NCI-H226 (cell line): Measurements from ENCODE around the gene SVBP.

Experiments used
- DNase-seq: peaks from one replicate; pipeline ENCODE4 v3.0.0-alpha.2; 2015

The SVBP gene

GRCh38 chr1:42797979-42798378, 19.2 kb downstream of the SVBP start:
- no peak for DNase-seq

- DNase-seq, result no peak
Observed at GRCh38 chr1:42797414-42797813, 19.8 kb downstream of the SVBP start.

DNA sequence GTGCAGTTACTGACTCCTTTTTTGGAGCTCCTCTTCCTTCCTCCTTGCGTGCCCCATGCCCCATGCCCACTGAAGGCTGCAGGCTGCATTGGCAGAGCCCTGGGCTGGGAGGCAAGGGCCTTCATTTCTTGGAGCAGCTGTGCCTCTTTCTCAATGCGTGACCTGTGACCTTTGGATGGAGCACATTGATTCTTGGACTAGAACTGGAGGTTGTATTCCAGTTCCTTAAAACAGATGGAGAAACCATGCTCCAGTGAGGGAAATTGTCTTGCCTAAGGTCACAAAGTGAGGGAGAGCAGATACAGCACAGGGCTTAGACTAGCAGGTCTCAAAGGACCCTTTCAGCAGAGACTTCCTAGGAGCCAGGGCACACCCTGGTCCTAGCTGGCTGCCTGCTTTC, 23.4 kb downstream of the SVBP start:
- no peak for DNase-seq

DNA sequence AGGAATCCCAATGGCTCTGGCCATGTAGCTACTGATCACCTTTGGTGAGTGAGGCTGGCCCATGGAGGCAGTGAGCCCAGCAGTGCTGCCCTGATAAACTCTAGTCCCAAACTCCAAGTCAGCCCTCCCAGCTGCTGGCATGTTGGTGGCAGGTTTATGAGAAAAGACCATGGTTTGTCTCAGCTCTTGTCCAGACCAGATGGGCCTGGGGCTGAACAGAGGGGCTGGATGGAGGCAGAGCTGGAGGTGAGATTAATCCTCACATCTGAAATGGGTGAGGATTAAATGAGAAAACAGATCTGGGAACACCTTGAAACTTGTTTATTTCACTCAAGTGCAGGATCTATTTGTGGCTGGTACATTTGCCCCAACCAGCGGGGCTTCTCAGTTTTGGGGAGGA, 29.2 kb downstream of the SVBP start:
- no peak for DNase-seq

- no peak for DNase-seq
Observed at GRCh38 chr1:42786097-42786496, 31.1 kb downstream of the SVBP start.

DNA sequence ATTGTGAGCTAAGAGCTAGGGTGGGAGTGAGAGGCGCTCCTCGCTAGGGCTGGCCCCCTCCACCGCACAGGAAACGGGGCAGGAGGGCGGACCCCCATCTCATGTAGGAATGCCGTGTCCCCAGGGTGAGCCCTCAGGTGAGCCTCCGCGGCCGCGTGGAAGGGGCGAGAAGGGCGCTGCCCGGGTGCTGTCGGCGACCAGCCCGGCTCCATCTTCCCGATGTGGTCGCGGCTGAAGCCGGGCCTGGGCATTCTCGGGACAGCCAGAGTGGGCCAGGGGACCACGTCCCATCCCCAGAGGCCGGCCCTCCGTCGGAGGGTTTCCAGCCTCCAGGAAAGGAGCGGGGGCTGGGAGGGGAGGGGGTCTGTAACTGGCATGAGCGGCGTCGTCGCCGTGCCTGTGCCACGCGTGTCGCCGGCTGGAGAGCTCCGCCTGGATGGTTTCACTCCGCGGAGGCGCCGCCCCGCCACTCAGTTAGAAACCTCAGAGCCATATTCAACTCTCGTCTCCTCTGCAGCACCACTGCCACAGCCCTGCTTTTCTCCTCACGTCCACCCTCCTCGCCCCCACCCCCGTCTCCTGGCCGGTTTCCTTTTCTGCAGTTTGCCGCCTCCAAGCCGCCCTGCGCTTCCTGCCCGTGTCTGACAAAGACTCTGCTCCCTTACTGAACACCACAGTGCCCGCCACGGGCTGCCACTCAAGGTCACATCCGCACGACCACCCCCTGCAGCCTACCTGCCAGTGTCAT, 32.1 kb downstream of the SVBP start, which contains the start of gene TMEM269:
TMEM269 (plus strand) TSS at position 46 of the 748 bp plus-strand sequence. CDS start 4,903 bp downstream, outside the sequence.
- DNase-seq, result no peak

DNA sequence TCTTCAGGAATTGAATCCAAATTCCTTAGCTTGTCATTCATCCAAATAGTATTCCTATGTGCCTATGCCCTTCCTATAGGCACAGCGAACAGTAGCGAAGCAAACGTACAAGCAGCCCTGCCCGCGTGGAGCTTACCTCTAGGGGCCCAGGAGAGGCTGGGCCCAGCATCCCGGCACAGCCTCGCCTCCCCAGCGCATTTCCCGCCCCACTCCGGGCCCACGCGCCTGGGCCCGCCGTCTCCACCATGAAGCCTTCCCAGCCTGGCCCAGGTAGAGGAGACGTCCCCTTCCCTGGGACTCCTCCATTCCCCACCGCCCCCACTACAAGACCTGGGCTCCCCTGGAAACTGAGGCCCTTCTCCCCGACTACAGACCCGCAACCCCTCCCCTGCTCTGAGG, 32.7 kb downstream of the SVBP start:
- no peak for DNase-seq

DNA sequence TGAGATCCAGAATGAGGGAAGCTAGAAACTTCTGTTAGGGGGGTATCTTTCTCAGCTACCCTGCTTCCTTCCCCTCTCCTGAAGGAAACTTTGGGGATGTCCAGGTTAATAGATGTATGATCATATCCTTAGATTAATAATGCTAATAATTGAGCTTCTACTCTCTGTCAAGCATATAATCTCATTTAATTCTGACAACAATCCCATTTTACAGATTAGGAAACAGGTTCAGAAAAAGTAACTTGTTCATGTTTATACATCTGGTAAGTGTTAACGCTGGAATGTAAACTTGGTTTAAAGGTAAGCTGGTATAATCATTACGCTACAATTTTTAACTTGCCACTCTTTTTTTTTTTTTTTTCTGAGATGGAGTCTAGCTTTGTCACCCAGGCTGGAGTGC, 34.1 kb downstream of the SVBP start:
- no peak for DNase-seq

GRCh38 chr1:42780176-42780575, 37.0 kb downstream of the SVBP start:
- no peak for DNase-seq

DNA sequence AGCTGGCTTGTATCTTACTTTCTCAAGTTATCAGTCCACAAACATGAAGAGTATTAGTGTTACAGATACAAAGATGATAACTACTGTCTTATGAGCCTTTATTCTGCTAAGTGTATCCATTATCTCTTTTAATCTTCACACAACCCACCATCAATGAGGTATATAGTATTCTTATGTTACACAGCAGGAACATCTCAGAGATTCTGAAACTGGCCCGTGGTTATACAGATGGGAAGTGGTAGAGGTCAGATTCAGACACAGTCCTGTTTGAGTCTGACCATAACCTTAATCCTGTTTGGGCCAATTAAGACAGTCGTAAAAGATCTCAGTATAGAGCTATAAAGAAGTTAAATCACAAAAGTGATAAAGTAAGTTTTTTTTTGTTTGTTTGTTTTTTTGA, 37.5 kb downstream of the SVBP start:
- no peak for DNase-seq

DNA sequence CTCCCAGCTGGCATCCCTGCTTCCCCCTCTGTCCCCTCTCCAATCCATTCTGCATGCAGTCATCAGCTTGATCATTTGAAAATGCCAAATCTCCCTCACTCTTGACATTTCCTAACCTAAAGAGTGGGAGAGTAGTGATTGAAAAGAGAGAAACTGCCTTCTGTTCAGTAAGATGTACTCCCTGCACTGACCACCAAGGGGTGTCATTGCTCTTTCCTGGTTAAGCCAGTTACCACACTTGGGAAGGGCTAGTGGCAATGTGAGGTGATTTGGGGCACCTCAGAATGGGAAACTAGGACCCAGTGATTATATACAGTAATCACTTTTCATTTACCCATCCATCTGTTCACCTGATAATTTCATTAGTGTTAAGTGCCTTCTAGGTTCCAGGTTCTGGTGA, 39.3 kb downstream of the SVBP start:
- no peak for DNase-seq

GRCh38 chr1:42776502-42776901, 40.7 kb downstream of the SVBP start:
- no peak for DNase-seq

GRCh38 chr1:42774928-42775526, 42.2 kb downstream of the SVBP start:
- no peak for DNase-seq

DNA sequence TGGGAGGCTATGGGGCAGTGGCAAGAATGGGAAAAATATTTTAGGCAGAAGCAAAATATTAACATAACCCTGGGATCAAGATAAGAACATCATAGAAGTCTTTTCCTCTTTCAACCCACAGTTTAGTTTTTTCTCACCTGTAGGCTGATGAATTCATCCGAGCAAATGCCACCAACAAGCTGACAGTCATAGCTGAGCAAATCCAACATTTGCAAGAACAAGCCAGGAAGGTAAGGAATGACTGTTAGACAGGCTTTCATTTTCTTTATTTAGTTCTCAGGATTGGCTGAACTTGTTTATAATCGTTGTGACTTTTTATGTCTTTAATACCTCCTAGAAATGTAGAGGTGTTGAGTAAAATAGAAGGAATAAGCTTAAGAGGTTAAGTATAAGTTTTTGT, 43.8 kb downstream of the SVBP start:
- no peak for DNase-seq

- DNase-seq, result no peak
Observed at GRCh38 chr1:42769811-42770210, 47.4 kb downstream of the SVBP start.

GRCh38 chr1:42768172-42768571, 49.0 kb downstream of the SVBP start:
- DNase-seq, result no peak

DNA sequence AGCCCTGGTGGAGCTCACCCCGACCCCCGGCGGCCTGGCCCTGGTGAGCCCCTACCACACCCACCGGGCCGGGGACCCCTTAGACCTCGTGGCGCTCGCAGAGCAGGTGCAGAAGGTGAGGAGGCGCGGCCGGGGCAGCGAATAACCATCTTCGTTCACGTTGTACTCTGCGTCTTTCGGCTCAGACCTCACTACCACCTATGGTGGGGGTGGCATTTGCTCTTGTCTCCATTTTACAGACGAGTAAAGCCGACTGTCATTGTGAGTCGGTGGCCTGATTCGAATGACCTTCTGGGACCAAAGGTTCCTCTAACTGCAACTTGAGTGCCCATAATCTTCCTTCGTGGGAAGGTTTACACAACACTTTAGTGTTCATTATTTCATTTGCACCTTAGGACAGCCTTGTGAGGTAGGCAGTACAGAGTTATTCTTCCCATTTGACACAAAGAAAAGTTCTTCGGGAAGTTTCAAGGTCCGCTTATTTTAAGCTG, 49.6 kb downstream of the SVBP start:
- no peak for DNase-seq

DNA sequence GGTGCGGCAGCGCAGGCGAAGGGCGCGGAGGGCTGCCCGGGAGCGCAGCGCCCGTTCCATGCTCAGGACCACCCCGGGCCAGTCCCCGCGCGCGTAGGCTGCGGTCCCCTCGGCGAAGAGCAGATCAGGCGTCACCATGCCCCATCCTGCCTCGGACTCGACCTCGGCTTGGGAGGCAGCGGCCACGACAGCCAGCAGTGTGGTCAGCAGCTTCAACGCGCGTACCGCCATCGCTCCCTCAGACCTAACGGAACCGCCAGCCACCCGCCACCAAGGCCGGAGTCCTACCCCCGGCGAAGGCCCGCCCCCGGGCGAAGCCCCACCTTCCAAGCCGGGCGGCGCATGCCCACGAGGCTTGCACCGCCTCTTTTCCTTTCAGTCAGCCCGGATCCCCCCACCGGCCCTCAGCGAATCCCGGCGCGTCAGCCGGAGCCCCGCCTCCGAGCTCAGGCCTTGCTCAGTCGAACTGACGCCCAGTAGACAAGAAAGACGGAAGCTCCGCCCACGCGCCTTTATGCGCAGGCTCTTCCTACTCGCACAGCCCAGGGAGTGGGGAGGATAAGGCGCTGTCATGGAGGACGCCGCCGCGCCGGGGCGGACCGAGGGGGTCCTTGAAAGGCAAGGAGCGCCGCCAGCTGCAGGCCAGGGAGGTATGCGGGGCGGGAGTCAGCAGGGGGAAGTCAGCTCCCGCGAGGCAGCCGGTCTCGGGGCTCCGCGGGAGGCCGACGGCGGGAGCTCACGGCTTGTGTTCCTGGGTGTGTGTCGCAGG, 50.3 kb downstream of the SVBP start, which contains the start of the genes C1orf50 and P3H1:
C1orf50 (plus strand) TSS at position 509 of the 769 bp plus-strand sequence; CDS start at position 572, 63 bp downstream.
P3H1 (minus strand) TSS at position 288 of the 769 bp plus-strand sequence; CDS start at position 231, 57 bp downstream.
- peak; percentile 99 for DNase-seq

DNA sequence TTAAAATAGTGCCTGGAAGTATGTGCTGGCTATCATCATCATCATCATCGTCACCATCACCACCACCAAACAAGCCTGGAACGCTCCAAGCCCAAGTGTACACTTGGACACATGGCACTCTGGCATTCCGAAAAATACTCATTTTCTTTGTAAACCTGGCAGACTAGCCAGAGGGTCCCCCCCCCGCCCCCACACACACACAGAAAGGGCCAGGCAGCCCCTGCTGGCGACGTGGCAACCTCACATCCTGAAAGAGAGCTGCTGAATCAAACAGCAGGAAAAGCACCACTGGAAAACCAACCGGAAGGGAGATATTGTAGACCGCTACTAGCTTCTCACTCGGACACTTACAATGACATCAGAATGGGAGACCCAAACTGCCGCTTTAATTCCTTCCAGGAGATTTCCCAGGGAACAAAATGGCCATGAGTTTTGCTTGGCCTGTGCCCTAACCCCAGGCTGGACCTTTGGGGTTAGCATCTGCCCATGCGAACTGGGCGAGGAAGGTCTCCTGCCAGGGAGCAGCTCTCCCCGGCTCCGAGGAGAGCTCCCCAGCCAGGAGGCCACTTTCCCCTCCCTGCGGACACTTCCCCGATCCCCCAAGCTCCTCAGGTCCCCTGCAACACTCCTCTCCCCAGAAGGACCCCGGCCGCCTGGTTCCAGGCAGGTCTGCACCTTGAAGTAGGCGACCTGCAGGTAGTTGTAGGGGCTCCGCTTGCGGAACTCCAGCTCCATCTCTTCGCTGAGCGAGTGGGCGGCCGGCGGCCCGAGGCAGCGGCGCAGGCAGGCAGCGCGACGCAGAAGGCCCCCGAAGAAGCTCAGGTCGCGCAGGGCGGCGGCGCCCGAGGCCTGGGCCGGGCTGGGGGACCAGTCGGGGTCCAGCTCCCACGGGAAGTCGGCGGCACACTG, 51.1 kb downstream of the SVBP start:
- peak; percentile 66 for DNase-seq

DNA sequence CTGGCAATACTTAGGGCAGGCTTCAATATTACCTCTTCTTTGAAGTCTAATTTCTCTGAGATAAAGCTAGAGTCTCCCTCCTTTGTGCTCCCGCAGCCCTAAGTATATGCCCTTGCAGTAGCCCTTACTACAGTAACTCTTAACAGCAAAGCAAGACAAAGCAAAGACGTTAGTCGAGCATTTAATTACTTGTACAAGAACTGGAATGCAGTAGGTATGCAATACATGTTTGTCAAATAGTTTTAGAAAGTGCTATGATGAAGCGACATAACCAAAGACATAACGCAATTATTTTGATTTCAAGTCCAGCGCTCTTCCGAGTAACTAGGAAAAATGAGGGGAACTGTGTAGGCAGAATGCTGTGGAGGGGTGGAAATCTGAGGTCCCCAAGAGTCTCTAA, 51.9 kb downstream of the SVBP start:
- DNase-seq, result no peak

DNA sequence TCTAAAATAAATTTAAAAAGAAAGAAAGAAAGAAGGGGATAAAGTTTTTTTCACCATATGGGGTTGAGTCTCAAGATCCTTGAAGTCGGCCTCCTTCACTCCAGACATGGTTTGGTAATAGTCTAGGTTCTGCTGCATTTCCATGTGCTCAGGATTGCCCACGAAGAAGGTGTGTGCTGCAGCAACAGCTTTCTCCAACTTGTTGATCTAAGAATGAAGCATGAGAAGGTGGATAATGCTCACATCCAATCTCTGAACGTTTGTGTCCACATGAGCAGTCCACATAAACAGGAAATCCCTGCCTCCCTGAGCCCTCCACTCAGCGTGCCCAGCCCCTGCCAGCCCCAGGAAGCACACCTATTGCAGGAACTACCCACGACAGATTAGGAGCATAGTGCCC, 54.9 kb downstream of the SVBP start:
- DNase-seq, result no peak

- no peak for DNase-seq
Observed at GRCh38 chr1:42761567-42761966, 55.6 kb downstream of the SVBP start.
